Liver (tissue), 9 donors: ENCODE data around the gene CATSPERE. TPM values are rescaled to one million over a fixed set of nuclear protein-coding genes. Genes with fewer than 3 reads are reported as not detected.

Experiments
- DNase-seq: peaks from one replicate; pipeline ENCODE4 v3.0.0-alpha.2; 2017; ENCODE audit warnings: low spot score
- H3K27ac ChIP-seq, 2 donors: one replicate each; pipeline ENCODE4 v1.7.0; 2013; ENCODE audit warnings: inconsistent platforms in 2 of 2, low read length in 2 of 2, control low read depth in 1 of 2, low read depth in 1 of 2, mild to moderate bottlenecking in 1 of 2
- H3K27me3 ChIP-seq, 4 donors: one replicate each; pipeline versions ENCODE4 v1.6.1 to v1.7.0; 2013; ENCODE audit warnings: low read length in 3 of 4, inconsistent platforms in 1 of 4, mild to moderate bottlenecking in 1 of 4, moderate library complexity in 1 of 4; ENCODE audit not compliant: control insufficient read depth in 4 of 4, insufficient read depth in 4 of 4
- H3K36me3 ChIP-seq, 4 donors: one replicate each; pipeline versions ENCODE4 v1.6.1 to v1.7.0; 2013; ENCODE audit warnings: low read length in 3 of 4, mild to moderate bottlenecking in 3 of 4, low read depth in 1 of 4, moderate library complexity in 1 of 4; ENCODE audit not compliant: control insufficient read depth in 4 of 4, insufficient read depth in 3 of 4
- H3K4me1 ChIP-seq, 4 donors: one replicate each; pipeline versions ENCODE4 v1.6.1 to v1.7.0; 2013; ENCODE audit warnings: low read length in 3 of 4, mild to moderate bottlenecking in 3 of 4, moderate library complexity in 1 of 4; ENCODE audit not compliant: control insufficient read depth in 4 of 4, insufficient read depth in 4 of 4
- H3K4me3 ChIP-seq, 3 donors: one replicate each; pipeline versions ENCODE4 v1.6.1 to v1.7.0; 2013; ENCODE audit warnings: low read length in 3 of 3, control low read depth in 1 of 3, low read depth in 1 of 3, mild to moderate bottlenecking in 1 of 3
- H3K9ac ChIP-seq, 2 donors: one replicate each; pipeline ENCODE4 v1.7.0; 2013; ENCODE audit warnings: low read length in 2 of 2, mild to moderate bottlenecking in 2 of 2, moderate library complexity in 2 of 2, control low read depth in 1 of 2, low read depth in 1 of 2
- H3K9me3 ChIP-seq, 4 donors: one replicate each; pipeline versions ENCODE4 v1.6.1 to v1.7.0; 2013; ENCODE audit warnings: low read length in 3 of 4; ENCODE audit not compliant: control insufficient read depth in 4 of 4
- EGR1 ChIP-seq, 2 donors: IDR thresholded peaks; 2 replicates each; pipeline ENCODE4 v1.6.1; 2016 to 2018; ENCODE audit warnings: antibody characterized with exemption in 2 of 2, low read depth in 2 of 2
- FOXA1 ChIP-seq: IDR thresholded peaks from 2 replicates; pipeline ENCODE4 v1.6.1; 2016; ENCODE audit warnings: antibody characterized with exemption
- FOXA2 ChIP-seq: IDR thresholded peaks from 2 replicates; pipeline ENCODE4 v1.6.1; 2016; ENCODE audit warnings: antibody characterized with exemption
- GABPA ChIP-seq, 2 donors: IDR thresholded peaks in 1 of 2; conservative IDR thresholded peaks in 1 of 2; 2 replicates each; pipeline ENCODE4 v1.6.1; 2016; ENCODE audit warnings: antibody characterized with exemption in 2 of 2, mild to moderate bottlenecking in 1 of 2, moderate library complexity in 1 of 2
- HNF4A ChIP-seq, 2 donors: conservative IDR thresholded peaks; 2 replicates each; pipeline ENCODE4 v1.6.1; 2016; ENCODE audit warnings: antibody characterized with exemption in 2 of 2, mild to moderate bottlenecking in 2 of 2
- HNF4G ChIP-seq: IDR thresholded peaks from 2 replicates; pipeline ENCODE4 v1.6.1; 2016; ENCODE audit warnings: antibody characterized with exemption
- JUND ChIP-seq, 2 donors: IDR thresholded peaks; 2 replicates each; pipeline ENCODE4 v1.6.1; 2016; ENCODE audit warnings: antibody characterized with exemption in 2 of 2
- NR2F2 ChIP-seq: IDR thresholded peaks from 2 replicates; pipeline ENCODE4 v1.6.1; 2016; ENCODE audit warnings: antibody characterized with exemption
- RAD21 ChIP-seq, 2 donors: IDR thresholded peaks; 2 replicates each; pipeline ENCODE4 v1.6.1; 2016; ENCODE audit warnings: antibody characterized with exemption in 2 of 2, mild to moderate bottlenecking in 2 of 2
- RXRA ChIP-seq, 2 donors: IDR thresholded peaks; 2 replicates each; pipeline ENCODE4 v1.6.1; 2017 to 2018; ENCODE audit warnings: antibody characterized with exemption in 2 of 2, mild to moderate bottlenecking in 1 of 2
- SP1 ChIP-seq: IDR thresholded peaks from 2 replicates; pipeline ENCODE4 v1.6.1; 2018; ENCODE audit warnings: antibody characterized with exemption, mild to moderate bottlenecking
- TAF1 ChIP-seq: conservative IDR thresholded peaks from 2 replicates; pipeline ENCODE4 v1.6.1; 2016; ENCODE audit warnings: antibody characterized with exemption, mild to moderate bottlenecking
- YY1 ChIP-seq: IDR thresholded peaks from 2 replicates; pipeline ENCODE4 v1.6.1; 2016; ENCODE audit warnings: antibody characterized with exemption, mild to moderate bottlenecking
- WGBS: extraction: QIAGEN DNeasy Blood & Tissue Kit; methylation state at CpG from one replicate; pipeline ENCODE4 v1.1.7; 2013; 5-methylcytosine and 5-hydroxymethylcytosine counted together
- polyA plus RNA-seq, 2 donors: library from polyadenylated mRNA; stranded (reverse) in 1 of 2; unstranded in 1 of 2; fragments of 200-250 nt in 1 of 2; fragments of >200 nt in 1 of 2; fragmentation: Nextera tagmentation in 1 of 2; extraction: Ambion mirVana in 1 of 2; gene quantifications; one replicate each; pipeline versions ENCODE4 v1.2.1 to v1.2.3, GENCODE V29; 2013 to 2015
- total RNA-seq, 2 donors: library from RNA; depleted of rRNA; stranded (reverse); fragments of >200 nt; gene quantifications; one replicate each; pipeline ENCODE4 v1.2.3, GENCODE V29; 2014
- TF ChIP-seq, protein P1 (sequence below): fragments of 150-350 bp; IDR thresholded peaks from 2 replicates; pipeline ENCODE4 v1.5.1; 2017; ENCODE audit warnings: improper control_type of control experiment, low read depth, low read length; ENCODE audit not compliant: missing input control
- TF ChIP-seq, protein P2 (sequence below): IDR thresholded peaks from 2 replicates; pipeline ENCODE4 v1.6.1; 2016; ENCODE audit warnings: antibody characterized with exemption
- TF ChIP-seq, protein P3 (sequence below): IDR thresholded peaks from 2 replicates; pipeline ENCODE4 v1.6.1; 2016; ENCODE audit warnings: antibody characterized with exemption
- TF ChIP-seq, protein P4 (sequence below): IDR thresholded peaks from 2 replicates; pipeline ENCODE4 v1.6.1; 2016; ENCODE audit warnings: antibody characterized with exemption
- TF ChIP-seq, protein P5 (sequence below): IDR thresholded peaks from 2 replicates; pipeline ENCODE4 v1.6.1; 2016; ENCODE audit warnings: antibody characterized with exemption, mild to moderate bottlenecking
- donor health status: healthy.
- donor health status: healthy.
- donor health status: healthy.
- donor health status: healthy.
- donor health status: healthy.

Gene CATSPERE
- total and polyA plus RNA-seq, 4 donors = 0.15 to 0.79 (median 0.53) TPM

DNA sequence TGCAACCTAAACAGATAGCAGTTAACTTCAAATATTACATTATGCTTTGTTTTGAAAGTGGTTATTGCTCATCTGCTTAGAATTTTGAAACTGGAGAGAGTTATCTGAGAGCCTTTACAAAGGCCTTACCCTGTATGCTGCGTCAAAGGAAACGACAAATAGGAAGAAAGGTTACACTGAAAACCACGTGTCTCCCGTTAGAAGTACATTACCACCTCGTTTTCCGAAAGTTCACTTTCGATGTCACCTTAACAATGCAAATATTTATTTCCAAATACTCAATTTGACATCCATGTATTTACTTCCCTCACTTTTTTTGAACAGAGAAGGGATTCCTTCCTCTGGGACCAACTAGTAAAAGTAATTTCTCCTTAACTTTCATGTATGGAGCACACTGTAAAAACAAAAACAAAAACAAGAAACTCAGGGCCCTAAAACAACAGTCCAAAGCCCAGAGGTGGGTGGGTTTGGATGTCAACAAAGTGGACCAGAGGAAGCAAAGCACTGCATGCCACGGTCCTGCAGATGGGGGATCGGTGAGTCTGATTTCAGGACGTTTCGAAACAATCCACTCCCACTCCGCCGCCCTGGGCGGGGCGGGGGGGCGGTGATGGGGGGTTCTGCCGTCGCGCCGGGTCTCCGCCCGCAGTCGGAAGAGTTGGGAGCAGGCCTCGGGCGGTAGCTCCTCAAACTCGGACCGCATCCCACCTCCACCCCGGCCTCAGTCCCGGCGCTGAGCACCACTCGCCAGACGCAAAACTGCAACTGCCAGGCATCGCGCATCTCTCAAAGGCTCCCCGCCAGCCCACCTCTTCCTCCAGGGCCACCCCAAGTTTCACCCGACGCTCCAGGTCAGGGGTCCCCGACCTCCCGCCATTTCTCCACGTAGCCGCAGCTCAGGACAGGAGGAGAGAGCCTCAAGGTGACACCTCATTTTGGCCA, 10.2 kb upstream of the CATSPERE start:
- DNase-seq = peak; percentile 67
- peaks cover 4 to 18% (median 11%) of the 10 kb centered on the region in 4 donors for H3K4me1 ChIP-seq

More for the DNA sequence above, 10.2 kb upstream of the CATSPERE start:
- peak overlapping the region; percentile 77 to 89 for H3K9ac ChIP-seq
- TF ChIP-seq, protein P1, sequence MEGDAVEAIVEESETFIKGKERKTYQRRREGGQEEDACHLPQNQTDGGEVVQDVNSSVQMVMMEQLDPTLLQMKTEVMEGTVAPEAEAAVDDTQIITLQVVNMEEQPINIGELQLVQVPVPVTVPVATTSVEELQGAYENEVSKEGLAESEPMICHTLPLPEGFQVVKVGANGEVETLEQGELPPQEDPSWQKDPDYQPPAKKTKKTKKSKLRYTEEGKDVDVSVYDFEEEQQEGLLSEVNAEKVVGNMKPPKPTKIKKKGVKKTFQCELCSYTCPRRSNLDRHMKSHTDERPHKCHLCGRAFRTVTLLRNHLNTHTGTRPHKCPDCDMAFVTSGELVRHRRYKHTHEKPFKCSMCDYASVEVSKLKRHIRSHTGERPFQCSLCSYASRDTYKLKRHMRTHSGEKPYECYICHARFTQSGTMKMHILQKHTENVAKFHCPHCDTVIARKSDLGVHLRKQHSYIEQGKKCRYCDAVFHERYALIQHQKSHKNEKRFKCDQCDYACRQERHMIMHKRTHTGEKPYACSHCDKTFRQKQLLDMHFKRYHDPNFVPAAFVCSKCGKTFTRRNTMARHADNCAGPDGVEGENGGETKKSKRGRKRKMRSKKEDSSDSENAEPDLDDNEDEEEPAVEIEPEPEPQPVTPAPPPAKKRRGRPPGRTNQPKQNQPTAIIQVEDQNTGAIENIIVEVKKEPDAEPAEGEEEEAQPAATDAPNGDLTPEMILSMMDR = no peak
- no peak for TF ChIP-seq HNF4G
- TF ChIP-seq RAD21 (IDR thresholded peaks at IDR 0.05) = no peak
- TF ChIP-seq SP1 = peak; percentile 16
- TF ChIP-seq HNF4A (conservative IDR thresholded peaks at IDR 0.05) = no peak
- peak in 1 of 2 donors; percentile 25 for TF ChIP-seq RXRA (IDR thresholded peaks at IDR 0.05)
- peak; percentile 4 for TF ChIP-seq TAF1
- peak; percentile 79 for TF ChIP-seq YY1
- TF ChIP-seq FOXA1 = no peak
- TF ChIP-seq, protein P2, sequence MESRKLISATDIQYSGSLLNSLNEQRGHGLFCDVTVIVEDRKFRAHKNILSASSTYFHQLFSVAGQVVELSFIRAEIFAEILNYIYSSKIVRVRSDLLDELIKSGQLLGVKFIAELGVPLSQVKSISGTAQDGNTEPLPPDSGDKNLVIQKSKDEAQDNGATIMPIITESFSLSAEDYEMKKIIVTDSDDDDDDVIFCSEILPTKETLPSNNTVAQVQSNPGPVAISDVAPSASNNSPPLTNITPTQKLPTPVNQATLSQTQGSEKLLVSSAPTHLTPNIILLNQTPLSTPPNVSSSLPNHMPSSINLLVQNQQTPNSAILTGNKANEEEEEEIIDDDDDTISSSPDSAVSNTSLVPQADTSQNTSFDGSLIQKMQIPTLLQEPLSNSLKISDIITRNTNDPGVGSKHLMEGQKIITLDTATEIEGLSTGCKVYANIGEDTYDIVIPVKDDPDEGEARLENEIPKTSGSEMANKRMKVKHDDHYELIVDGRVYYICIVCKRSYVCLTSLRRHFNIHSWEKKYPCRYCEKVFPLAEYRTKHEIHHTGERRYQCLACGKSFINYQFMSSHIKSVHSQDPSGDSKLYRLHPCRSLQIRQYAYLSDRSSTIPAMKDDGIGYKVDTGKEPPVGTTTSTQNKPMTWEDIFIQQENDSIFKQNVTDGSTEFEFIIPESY = no peak
- no peak for TF ChIP-seq EGR1 (IDR thresholded peaks at IDR 0.05; ENCODE audit: low read depth in 2 of 2)
- TF ChIP-seq, protein P3, sequence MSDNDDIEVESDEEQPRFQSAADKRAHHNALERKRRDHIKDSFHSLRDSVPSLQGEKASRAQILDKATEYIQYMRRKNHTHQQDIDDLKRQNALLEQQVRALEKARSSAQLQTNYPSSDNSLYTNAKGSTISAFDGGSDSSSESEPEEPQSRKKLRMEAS = peak; percentile 5
- TF ChIP-seq JUND (IDR thresholded peaks at IDR 0.05) = no peak
- TF ChIP-seq GABPA (IDR thresholded peaks at IDR 0.05 in 1 of 2, conservative IDR thresholded peaks at IDR 0.05 in 1 of 2) = no peak
- no peak for TF ChIP-seq FOXA2
- TF ChIP-seq, protein P4, sequence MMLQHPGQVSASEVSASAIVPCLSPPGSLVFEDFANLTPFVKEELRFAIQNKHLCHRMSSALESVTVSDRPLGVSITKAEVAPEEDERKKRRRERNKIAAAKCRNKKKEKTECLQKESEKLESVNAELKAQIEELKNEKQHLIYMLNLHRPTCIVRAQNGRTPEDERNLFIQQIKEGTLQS = no peak
- TF ChIP-seq, protein P5, sequence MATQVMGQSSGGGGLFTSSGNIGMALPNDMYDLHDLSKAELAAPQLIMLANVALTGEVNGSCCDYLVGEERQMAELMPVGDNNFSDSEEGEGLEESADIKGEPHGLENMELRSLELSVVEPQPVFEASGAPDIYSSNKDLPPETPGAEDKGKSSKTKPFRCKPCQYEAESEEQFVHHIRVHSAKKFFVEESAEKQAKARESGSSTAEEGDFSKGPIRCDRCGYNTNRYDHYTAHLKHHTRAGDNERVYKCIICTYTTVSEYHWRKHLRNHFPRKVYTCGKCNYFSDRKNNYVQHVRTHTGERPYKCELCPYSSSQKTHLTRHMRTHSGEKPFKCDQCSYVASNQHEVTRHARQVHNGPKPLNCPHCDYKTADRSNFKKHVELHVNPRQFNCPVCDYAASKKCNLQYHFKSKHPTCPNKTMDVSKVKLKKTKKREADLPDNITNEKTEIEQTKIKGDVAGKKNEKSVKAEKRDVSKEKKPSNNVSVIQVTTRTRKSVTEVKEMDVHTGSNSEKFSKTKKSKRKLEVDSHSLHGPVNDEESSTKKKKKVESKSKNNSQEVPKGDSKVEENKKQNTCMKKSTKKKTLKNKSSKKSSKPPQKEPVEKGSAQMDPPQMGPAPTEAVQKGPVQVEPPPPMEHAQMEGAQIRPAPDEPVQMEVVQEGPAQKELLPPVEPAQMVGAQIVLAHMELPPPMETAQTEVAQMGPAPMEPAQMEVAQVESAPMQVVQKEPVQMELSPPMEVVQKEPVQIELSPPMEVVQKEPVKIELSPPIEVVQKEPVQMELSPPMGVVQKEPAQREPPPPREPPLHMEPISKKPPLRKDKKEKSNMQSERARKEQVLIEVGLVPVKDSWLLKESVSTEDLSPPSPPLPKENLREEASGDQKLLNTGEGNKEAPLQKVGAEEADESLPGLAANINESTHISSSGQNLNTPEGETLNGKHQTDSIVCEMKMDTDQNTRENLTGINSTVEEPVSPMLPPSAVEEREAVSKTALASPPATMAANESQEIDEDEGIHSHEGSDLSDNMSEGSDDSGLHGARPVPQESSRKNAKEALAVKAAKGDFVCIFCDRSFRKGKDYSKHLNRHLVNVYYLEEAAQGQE = no peak
- TF ChIP-seq NR2F2 = no peak
- H3K36me3 ChIP-seq = no peaks in the 10 kb centered on the region
- no peaks in the 10 kb centered on the region for H3K27me3 ChIP-seq
- H3K4me3 ChIP-seq = peak overlapping the region; percentile 73 to 96 (median 75)
- WGBS = under 1% methylated on average over 41 of the region's 41 CpGs
- H3K27ac ChIP-seq = peak overlapping the region; percentile 88
- H3K9me3 ChIP-seq = no peaks in the 10 kb centered on the region
